GM18505 (cell line): ENCODE results near the gene NELL1.

ENCODE experiments used
- ATAC-seq: cut with Tn5 transposase; IDR thresholded peaks from one replicate; pipeline ENCODE4 v1.9.1; 2021; ENCODE audit not compliant: unreplicated experiment
- POLR2A ChIP-seq: IDR thresholded peaks from 4 replicates; pipeline ENCODE4 v1.6.1; 2011; ENCODE audit warnings: borderline replicate concordance; ENCODE audit not compliant: insufficient read depth, insufficient read length; ENCODE audit errors: extremely low read depth

NELL1 gene

DNA sequence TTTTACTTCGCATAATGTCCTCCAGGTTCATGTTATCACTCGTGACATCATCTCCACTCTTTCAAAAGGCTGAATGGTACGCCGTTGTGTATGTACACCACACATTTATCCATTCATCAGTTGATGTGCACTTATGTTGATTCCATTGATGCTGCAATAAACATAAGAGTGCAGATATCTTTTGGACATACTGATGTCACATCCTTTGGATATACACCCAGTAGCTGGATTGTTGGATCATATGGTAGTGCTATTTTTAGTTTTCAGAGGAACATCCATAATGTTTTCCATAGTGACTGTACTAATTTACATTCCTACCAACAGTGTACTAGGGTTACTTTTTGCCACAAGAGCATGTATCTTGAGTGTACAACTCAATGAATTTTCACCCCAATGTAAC, 25.0 kb upstream of the NELL1 start:
- no peak for ATAC-seq
- no peak for TF ChIP-seq POLR2A

DNA sequence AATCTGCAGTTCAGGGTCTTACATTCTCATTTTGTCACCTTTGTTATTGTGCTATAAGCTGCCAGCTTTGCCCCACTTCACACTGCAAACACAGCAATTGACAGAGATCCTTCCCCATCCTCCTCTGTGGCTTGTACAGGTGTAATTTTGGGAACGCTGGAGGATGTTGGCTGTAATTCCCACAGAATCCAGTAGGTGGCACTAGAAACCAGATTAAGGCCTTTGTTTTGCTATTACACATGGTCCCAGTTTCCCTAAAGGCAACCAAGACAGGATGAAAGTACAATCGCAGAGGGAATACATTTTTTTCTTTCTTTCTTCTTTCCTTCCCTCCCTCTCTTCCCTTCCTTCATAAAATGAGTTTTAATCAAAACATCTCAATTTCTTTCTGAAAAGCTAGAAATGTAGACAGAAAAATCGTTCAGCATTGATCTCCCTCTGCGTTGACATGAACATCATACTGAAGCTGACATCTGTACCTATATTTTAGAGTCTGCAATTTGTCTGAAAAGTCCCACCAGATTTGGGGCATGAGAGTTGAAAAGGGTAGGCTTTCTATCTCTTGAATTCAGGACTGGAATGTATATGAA, 21.3 kb upstream of the NELL1 start:
- ATAC-seq, result no peak
- no peak for TF ChIP-seq POLR2A

DNA sequence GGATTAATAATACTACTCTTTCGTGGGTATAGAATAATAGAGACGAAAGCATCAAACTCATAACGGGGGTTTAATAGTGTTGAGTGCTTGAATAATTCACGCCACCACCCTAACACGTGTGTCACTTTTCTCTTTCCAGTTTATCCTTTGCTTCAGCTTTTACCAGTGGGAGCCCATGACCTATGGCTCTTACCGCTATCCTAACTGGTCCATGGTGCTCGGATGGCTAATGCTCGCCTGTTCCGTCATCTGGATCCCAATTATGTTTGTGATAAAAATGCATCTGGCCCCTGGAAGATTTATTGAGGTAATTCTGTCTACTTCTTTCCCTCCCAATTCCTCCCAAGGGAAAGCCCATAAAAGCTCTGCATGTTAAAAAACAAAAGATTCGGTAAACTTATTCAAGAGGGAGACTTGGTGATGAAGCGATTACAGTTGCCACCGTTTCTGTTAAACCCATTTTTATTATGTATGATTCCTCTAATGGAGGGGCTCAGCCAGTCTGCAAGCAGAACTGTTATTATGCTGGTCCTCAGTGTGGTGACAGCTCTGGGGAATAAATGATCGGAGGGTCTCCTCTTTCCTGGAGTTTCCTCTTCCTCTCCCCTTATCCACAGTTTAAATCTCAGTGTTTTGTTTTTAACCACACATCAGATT, 17.1 kb upstream of the NELL1 start:
- ATAC-seq, result no peak
- TF ChIP-seq POLR2A, result no peak

DNA sequence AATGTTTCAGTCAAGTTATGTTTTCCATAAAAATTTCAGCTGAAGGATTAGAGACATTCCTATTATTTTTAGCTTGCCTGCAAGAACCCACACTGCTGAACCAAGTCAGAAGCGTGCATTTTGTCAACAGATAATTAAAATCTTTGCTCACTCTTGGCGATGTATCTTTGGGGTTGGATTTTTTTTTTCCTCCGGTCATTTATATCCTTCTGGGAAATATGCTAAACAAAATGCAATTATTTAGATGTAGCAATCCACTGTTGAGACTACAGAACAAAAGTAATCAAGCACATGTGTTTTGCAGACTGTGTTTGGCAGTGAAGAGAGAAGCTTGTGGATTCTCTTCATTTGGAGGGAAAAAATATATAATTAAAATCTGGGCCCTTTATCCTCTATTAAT, 15.3 kb upstream of the NELL1 start:
- TF ChIP-seq POLR2A, result no peak
- ATAC-seq, result no peak

DNA sequence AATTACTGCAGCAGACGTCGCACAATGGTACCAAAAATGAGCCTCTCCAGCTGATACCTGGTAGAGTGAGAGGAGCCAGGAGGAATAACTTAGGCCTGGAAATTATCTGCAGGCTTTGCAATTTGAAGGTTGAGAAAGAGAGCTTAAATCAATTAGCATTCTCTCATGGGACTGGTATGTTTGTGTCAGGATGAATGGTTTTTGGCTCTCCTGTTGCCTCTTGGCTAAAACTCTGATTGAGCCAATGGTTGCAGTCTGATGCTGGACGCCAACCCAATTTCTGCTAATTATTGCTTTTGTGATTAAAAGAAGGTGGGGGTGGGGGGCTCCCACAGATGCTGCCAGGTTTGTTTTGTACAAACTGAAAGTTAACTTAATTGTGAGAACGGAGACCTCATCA, 12.5 kb upstream of the NELL1 start:
- no peak for TF ChIP-seq POLR2A
- no peak for ATAC-seq

DNA sequence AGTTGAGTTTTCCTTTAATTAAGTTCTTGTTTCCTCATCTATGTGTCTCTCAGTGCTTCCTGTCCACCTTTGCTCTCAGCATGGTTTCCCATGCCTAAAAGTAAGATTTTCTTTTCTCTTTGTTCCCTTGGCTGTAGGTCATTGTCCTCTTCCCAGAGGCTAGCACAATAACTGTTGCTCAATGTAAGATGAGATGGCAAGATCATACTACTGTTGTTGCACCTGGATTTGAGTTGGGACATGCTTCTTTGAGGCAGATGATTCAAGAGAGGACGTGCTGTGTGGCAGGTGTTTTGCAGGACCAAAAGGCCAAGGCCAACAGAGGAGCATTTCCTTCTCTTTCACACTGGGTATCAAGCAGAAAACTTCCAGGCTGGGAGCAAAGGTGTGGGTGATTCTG, 11.3 kb upstream of the NELL1 start:
- TF ChIP-seq POLR2A, result no peak
- ATAC-seq, result no peak

DNA sequence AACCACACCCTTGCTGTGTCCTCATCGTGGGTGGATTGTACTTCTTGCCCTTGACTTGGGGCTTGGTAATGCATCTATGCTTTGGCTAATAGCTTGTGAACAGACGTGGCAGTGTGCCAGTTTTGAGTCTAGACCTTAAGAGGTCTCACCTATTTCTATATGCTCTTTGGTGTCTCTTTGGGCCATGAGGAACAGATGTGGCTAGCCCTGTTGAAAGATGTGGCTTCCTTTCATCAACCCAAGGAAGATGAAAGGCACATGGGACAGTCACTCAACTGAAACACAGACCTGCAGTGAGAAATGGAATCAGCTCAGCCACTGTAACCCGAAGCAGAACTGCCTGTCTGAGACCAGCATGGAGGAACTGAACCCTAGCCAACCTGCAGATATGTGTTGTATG, 7.9 kb upstream of the NELL1 start:
- no peak for ATAC-seq
- no peak for TF ChIP-seq POLR2A

DNA sequence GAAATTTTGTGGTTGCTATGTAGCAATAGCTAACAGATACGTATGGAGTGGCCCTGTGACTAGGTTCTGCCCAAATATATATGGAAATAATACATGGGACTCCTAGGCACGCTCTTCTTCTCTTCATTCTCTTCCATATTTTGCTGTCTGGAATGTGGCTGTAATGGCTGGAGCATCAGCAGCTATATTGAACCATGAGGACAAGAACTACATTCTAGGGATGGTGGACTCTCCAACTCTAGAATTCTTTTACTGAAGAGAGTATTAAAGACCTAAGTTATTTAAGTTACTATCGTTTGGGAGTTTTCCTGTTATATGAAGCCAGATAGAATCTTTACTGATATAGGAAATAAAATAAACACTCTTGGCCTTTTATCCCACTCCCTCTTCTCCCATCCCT, 7.5 kb upstream of the NELL1 start:
- no peak for ATAC-seq
- no peak for TF ChIP-seq POLR2A

DNA sequence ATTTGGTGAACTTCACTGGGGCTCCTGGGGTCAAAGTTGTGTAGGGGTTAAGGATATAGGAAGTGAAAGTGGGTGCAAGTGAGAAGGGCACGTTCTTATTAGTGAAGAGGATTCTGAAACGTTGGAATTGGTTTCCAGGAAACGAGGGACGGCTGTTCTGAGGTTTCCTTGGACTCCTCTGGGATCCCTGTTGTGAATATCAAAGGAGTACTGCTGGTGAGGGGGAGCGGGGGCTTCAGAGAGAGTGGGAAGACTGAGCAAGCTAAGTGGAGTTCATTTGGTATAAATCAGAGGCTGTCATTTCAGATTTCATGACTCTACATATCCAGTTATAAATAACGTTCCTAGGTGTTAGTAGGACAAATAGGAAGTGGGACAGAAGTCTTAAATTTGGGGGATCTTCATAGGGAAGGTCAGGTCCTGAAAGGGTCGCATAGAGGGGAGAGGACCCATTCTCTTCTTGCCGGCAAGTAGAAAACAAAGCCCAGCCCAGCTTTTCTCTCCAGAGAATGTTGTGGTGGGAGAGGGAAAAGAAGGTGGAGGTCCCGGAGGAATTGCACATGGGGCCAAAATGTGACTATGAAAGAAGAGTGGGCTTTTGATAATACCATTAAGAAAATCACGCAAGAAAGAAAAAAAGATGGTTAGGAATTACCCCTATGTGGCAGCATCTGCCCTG, 1.1 kb upstream of the NELL1 start:
- no peak for ATAC-seq
- TF ChIP-seq POLR2A, result no peak

DNA sequence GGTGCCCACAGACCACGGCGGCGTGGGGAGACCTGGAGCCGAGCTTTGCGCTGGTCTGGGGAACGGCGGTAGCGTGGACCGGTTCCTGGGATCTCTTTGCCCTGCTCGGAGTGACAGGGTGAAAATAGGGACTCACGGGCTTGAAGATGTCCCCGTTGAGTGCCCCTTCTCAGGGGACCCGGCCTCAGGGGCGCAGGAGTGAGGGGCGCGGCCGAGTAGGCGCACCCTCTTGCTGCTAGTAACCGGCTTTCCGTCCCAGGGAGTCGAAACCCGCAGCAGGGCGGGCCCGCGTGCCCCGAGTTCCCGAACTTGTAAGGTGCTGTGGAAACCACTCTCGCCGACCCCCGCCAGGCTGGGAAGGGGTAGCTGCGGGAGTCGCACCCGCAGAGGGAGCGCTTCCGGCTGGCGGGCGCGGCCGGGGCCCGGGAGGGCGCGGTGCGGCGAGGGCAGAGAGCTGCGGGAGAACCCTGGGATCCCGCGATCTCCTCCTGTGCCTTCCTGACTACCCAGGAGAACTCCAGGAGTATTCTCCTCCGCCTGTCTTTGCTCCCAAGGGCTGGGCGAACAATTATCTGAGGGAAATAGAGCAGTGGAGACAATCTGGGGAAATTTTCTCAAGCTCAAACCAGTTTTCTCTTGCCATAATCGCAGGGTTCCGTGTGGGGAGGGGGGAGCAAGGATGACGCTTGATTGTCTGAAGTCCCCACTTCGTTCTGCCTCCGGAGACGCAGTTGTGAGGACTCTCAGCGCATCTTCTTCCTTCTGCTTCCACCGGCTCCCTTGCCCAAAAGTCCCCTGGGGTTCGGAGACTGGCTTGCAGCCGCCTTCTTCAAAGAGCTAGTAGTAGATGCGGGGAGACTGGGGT, 666 bp downstream of the NELL1 start:
- no peak for TF ChIP-seq POLR2A
- no peak for ATAC-seq

DNA sequence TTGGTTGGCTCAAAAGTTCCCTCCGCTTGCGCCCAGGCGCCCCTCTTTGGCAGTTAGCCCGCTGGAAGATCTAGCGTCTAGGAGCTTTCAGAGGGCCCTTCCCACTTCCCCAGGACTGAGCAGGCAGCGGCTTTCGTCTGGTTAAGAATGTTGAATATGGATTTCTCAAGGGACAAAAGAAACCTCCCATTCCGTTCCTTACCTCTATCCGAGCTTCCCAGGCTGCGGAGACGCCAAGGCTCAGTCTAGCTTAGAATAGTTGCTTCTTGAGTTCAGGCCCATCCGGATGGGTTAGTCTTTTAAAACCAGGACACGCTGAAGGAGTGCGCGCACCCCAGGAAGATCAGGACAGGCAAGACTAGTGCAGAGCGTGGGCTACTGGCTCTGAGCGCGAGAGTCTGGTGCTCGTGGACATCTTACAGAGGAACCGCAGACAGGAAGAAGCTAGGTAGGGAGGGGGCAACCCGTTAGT, 1.6 kb downstream of the NELL1 start:
- TF ChIP-seq POLR2A, result no peak
- no peak for ATAC-seq

DNA sequence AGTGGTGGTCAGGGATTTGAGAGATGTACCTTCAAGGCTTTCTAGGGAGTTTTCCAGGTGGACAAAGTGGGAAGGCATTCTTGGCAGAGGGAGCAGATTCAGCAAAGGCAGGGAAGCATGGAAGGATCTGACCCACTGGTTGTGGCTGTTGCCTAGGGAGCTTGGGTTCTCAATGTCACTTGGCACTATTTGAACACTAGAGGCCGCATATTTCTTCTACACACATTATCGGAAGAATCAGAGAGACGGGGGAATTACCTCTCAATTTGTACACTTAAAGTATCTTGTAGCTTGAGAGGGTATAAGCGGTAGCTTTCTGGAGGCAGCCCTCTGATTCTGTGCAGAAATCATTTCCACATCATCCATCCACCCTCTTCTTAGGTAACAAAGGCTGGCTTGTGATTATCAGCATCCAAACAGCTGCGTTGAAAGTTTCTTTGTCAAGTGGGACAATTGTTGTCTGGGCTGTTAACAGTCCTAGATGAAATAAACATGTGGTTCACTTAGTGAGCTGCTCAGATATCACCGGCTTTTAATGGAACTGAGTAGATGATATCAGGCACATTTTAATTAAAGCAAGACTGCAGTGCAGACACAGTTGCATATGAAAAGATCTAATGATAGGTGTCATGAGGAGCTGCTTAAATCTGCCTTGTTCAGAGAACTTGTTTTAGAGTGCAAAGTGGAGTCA, 2.6 kb downstream of the NELL1 start:
- no peak for ATAC-seq
- no peak for TF ChIP-seq POLR2A

DNA sequence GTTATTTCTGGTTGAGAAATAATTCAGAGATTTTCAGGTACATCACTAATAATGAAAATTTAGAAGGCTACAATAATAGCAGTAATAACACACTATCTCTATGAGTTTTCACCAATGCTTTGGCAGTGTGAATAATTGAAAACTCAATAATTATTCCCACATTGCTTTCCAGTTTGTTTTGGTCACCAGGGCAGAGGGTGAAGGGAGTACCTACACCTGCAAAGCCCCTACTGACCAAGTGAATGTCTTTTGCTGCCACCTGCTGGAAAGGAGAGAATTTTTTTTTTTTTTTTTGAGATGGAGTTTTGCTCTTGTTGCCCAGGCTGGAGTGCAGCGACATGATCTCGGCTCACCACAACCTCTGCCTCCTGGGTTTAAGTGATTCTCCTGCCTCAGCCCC, 3.2 kb downstream of the NELL1 start:
- ATAC-seq, result no peak
- TF ChIP-seq POLR2A, result no peak
